ENCODE measurements around the gene RPN2. TPM values are rescaled to one million over a fixed set of nuclear protein-coding genes. Genes with fewer than 3 reads are reported as not detected.

Gene RPN2
- total RNA-seq, 1 donor: 218 TPM

DNA sequence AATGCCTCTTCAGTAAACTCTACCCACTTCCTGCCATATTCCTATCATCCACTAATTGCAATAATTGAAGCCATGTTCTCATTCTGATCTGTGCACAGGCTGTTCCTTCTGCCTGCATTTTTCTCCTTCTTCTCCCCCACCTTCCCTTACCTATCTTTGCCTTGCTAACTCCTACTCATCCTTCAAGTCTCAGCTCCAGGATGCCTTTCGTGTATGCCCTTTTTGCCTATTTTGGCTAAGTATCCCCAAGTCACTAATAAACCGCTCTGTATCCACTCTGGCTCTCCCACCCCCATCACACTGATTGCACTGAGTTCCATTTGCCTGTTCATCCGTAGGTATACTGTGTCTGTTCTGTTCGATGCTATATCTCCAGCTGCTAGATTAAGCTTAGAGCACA, 6.3 kb upstream of the RPN2 start:
- H3K4me3 ChIP-seq (ENCODE audit: low read depth, low read length): no peak overlapping the region
- DNase-seq (ENCODE audit: low read depth): no peak
- TF ChIP-seq, protein P1, sequence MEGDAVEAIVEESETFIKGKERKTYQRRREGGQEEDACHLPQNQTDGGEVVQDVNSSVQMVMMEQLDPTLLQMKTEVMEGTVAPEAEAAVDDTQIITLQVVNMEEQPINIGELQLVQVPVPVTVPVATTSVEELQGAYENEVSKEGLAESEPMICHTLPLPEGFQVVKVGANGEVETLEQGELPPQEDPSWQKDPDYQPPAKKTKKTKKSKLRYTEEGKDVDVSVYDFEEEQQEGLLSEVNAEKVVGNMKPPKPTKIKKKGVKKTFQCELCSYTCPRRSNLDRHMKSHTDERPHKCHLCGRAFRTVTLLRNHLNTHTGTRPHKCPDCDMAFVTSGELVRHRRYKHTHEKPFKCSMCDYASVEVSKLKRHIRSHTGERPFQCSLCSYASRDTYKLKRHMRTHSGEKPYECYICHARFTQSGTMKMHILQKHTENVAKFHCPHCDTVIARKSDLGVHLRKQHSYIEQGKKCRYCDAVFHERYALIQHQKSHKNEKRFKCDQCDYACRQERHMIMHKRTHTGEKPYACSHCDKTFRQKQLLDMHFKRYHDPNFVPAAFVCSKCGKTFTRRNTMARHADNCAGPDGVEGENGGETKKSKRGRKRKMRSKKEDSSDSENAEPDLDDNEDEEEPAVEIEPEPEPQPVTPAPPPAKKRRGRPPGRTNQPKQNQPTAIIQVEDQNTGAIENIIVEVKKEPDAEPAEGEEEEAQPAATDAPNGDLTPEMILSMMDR (IDR thresholded peaks at IDR 0.05; ENCODE audit: insufficient read depth, low read depth, low read length): no peak

DNA sequence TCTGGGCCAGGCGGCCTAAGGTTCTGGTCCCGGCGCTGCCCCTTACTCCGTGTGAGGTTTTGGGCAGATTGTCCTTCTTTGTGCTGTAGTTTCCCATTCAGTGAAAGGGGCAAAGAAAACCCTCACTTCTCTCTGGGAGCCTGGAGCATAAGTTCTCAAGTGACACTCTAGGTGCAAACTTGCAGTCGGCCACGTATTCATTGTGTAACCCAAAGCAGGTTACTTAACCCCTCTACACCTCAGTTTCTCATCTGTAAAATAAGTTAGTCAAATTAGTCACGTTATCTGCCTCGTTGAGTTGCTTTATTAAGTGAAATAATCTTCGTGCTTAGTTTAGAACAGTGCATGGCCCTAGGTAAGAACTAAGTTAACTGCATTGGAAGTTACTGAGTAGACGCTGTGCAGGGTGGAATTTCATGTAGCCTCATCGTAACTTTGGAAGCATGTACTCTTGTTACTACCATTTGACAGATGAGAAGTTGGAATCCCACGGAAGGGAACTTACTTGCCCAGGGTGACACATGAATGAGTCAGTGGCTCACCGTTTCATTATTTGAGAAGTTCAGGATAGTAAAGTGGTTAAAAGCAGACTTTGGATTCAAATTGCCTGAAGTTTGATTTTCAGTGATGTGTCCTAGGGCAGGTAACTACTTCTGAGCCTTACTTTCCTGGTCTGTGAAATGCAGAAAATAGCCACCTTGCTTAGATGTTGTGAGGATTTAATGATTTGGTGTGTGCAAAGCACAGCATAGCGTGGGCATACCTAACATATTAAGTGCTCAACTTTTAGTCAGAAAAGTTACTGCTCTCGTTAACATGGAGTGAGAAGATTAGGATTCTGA, 774 bp downstream of the RPN2 start:
- peak overlapping the region; percentile 94 for H3K4me3 ChIP-seq (ENCODE audit: low read depth, low read length)
- peak; percentile 50 for DNase-seq (ENCODE audit: low read depth)
- TF ChIP-seq, protein P1 (IDR thresholded peaks at IDR 0.05; ENCODE audit: insufficient read depth, low read depth, low read length): no peak

DNA sequence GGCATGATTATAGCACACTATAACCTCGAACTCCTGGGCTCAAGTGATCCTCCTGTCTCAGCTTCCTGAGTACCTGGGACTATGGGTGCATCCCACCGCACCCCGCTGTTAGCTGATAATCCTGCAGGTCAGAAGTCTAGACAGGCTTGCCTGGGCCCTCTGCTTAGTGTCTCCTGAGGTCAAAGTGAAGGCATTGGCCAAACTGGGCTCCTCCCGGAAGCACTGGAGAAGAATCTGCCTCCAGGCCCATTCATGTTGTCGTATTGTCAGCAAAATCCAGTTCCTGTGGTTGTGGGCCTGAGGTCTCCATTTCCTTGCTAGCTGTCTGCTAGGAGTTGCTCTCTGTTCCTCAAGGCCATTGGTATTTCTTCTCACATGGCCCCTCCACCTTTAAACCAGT, 6.6 kb downstream of the RPN2 start:
- no peak for DNase-seq (ENCODE audit: low read depth)
- no peak overlapping the region for H3K4me3 ChIP-seq (ENCODE audit: low read depth, low read length)
- TF ChIP-seq, protein P1 (IDR thresholded peaks at IDR 0.05; ENCODE audit: insufficient read depth, low read depth, low read length): no peak

DNA sequence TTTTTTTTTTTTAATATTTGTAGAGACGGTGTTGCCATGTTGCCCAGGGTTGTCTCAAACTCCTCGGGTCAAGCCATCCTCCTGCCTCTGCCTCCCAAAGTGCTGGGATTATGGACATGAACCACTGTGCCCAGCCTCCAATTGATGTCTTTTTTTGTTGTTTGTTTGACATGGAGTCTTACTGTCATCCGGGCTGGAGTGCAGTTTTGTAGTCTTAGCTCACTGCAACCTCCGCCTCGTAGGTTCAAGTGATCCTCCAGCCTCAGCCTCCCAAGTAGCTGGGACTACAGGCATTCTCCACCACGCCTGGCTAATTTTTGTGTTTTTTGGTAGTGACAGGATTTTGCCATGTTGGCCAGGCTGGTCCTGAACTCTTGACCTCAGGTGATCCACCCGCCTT, 9.7 kb downstream of the RPN2 start:
- no peak for DNase-seq (ENCODE audit: low read depth)
- H3K4me3 ChIP-seq (ENCODE audit: low read depth, low read length): no peak overlapping the region
- TF ChIP-seq, protein P1 (IDR thresholded peaks at IDR 0.05; ENCODE audit: insufficient read depth, low read depth, low read length): no peak

DNA sequence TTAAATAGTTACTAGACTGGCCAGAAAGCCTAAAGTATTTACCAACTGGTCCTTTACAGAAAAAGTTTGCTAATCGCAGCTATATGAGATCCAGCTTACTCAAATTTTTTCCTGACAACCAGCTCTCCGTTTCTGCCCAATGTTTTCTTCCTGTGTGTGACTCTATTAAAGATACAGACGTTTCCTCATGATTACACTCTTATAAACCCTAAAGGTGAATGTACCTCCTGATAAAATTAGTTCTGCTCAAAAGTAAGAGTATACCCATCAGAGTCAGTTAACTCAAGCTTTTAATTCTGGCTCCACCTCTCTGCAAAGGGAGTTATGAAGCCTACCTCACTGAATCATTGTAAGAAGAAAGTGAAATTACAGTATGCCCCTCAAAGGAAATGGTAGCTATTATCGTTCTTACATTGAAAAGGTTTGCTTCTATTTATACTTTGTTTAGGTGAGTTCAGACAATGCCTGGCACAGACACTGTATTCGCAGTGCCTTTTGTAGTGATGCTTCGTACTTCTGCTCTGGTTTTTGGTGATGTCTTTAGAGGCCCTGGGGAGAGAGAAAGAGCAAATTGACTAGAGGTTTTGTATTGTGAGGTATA, 10.4 kb downstream of the RPN2 start:
- TF ChIP-seq, protein P1 (IDR thresholded peaks at IDR 0.05; ENCODE audit: insufficient read depth, low read depth, low read length): no peak
- no peak overlapping the region for H3K4me3 ChIP-seq (ENCODE audit: low read depth, low read length)
- DNase-seq (ENCODE audit: low read depth): no peak

DNA sequence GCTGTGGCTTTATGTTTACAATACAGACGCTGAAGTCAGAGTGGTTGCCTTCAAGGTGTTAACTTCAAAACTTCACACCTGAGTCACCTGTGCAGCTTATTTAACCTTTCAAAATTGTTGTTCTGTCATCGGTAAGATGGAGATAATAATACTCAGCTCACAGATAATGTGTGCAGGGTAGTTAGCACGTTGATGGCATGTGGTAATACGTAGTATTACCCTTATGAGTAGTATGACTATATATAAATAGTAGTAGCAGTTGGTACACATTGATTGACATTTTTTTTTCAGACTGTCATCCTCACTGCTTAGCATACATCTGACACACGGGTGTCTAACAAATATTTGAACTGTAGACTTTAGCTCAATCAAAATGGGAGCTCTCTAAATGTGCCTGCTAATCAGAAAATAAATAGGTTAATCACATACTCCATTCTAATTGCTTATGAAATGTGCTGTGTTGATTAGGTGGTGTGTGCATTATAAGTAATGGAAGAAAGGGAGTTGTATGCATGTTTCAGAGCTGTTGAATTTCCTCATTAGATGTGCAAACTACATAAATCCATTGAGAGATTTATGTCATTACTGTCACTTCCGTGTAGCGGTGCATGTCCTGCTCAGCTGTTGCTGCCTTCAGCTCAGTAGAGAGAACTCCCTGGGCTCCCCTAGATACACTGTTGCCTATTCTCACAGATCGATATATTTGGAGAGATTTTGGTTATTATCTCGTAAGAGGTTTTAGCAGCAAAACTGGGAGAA, 11.4 kb downstream of the RPN2 start:
- no peak overlapping the region for H3K4me3 ChIP-seq (ENCODE audit: low read depth, low read length)
- TF ChIP-seq, protein P1 (IDR thresholded peaks at IDR 0.05; ENCODE audit: insufficient read depth, low read depth, low read length): no peak
- no peak for DNase-seq (ENCODE audit: low read depth)
